ENCODE results near the gene FAM53A.

FAM53A gene

DNA sequence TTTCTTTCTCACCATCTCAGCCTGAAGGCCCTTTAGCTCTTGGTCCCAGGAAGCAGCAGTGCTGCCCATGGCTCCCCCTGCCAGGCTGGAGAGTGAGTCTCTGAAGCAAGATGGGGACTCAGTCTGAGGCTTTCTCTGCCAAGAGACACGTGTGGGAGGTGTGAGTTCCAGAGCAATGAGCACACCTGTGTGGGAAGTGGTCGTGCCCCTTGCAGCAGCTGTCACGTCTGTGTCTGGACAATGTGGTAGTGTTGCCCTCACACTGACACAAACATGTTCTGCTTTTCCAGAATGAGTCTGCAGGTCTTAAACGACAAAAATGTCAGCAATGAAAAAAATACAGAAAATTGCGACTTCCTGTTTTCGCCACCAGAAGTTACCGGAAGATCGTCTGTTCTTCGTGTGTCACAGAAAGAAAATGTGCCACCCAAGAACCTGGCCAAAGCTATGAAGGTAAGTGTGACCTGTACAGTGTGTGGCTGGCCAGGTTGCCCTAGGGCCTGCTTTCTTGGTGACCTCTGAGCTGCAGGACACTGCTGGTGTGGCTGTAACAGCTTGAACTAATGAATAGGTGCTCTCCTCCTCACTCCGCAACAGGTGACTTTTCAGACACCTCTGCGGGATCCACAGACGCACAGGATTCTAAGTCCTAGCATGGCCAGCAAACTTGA, 39.2 kb upstream of the FAM53A start:
- peak overlapping the region; percentile 58 for H3K4me3 ChIP-seq (ENCODE audit: severe bottlenecking)

DNA sequence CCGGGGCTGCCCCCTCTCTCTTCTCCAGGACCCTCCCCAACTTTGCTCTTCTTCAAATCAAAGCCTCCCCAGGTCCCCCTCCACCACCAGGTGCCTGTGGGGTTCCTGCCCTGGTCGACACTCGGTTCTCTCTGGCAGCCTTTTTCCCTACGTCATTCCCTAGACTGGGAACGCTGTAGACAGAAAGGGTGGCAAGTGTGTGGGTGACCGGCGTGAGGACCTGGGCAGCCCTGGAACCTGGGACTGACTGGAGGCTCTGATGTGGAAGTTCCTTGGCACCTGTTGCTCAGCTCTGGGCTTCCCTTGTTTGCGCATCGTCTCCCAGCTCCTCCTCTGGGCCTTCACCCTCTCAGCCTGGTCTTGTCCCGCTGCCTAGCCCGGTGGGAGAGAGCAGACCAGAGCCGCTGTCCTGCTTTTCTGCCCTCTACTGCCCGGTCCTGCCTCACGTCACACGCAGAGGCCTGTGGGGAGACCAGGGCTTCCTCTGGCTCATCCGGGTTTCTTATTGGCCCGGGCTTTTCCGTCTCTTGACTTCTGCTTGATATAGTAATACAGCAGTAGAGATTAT, 38.5 kb upstream of the FAM53A start:
- DNase-seq (ENCODE audit: low spot score) (peak; percentile 47), ATAC-seq (ENCODE audit: low read depth) (no peak)
- Histone ChIP-seq H3K4me3 (ENCODE audit: severe bottlenecking) (peak overlapping the region; percentile 58), H3K4me1 (ENCODE audit: insufficient read depth, poor library complexity, severe bottlenecking) (peaks cover 17% of the 10 kb centered on the region), H3K27me3 (ENCODE audit: insufficient read depth, poor library complexity, severe bottlenecking) (no peaks in the 10 kb centered on the region), H3K9me3 (ENCODE audit: severe bottlenecking) (no peaks in the 10 kb centered on the region), H3K36me3 (ENCODE audit: low read depth) (peaks cover 58% of the 10 kb centered on the region), H3K27ac (ENCODE audit: poor library complexity, severe bottlenecking) (peak overlapping the region; percentile 63)
- TF ChIP-seq, protein P1, sequence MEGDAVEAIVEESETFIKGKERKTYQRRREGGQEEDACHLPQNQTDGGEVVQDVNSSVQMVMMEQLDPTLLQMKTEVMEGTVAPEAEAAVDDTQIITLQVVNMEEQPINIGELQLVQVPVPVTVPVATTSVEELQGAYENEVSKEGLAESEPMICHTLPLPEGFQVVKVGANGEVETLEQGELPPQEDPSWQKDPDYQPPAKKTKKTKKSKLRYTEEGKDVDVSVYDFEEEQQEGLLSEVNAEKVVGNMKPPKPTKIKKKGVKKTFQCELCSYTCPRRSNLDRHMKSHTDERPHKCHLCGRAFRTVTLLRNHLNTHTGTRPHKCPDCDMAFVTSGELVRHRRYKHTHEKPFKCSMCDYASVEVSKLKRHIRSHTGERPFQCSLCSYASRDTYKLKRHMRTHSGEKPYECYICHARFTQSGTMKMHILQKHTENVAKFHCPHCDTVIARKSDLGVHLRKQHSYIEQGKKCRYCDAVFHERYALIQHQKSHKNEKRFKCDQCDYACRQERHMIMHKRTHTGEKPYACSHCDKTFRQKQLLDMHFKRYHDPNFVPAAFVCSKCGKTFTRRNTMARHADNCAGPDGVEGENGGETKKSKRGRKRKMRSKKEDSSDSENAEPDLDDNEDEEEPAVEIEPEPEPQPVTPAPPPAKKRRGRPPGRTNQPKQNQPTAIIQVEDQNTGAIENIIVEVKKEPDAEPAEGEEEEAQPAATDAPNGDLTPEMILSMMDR (IDR thresholded peaks at IDR 0.05; ENCODE audit: poor library complexity, severe bottlenecking), result no peak

More for the DNA sequence above, 39.2 kb upstream of the FAM53A start:
- Histone ChIP-seq H3K36me3 (ENCODE audit: low read depth) (peaks cover 59% of the 10 kb centered on the region), H3K27ac (ENCODE audit: poor library complexity, severe bottlenecking) (peak overlapping the region; percentile 63), H3K4me1 (ENCODE audit: insufficient read depth, poor library complexity, severe bottlenecking) (peaks cover 24% of the 10 kb centered on the region), H3K9me3 (ENCODE audit: severe bottlenecking) (no peaks in the 10 kb centered on the region), H3K27me3 (ENCODE audit: insufficient read depth, poor library complexity, severe bottlenecking) (no peaks in the 10 kb centered on the region)
- TF ChIP-seq, protein P1 (IDR thresholded peaks at IDR 0.05; ENCODE audit: poor library complexity, severe bottlenecking), result no peak
- ATAC-seq (ENCODE audit: low read depth) (no peak), DNase-seq (ENCODE audit: low spot score) (peak; percentile 25)

- peaks cover 11% of the 10 kb centered on the region for H3K4me1 ChIP-seq (ENCODE audit: insufficient read depth, poor library complexity, severe bottlenecking)
- H3K4me3 ChIP-seq (ENCODE audit: severe bottlenecking), result peak overlapping the region; percentile 58
- peaks cover 57% of the 10 kb centered on the region for H3K36me3 ChIP-seq (ENCODE audit: low read depth)
- peak overlapping the region; percentile 63 for H3K27ac ChIP-seq (ENCODE audit: poor library complexity, severe bottlenecking)
- no peaks in the 10 kb centered on the region for H3K27me3 ChIP-seq (ENCODE audit: insufficient read depth, poor library complexity, severe bottlenecking)
- no peaks in the 10 kb centered on the region for H3K9me3 ChIP-seq (ENCODE audit: severe bottlenecking)
- ATAC-seq (ENCODE audit: low read depth), result peak; percentile 0; the same call in 1 of the 3 replicates
- peak; percentile 52 for DNase-seq (ENCODE audit: low spot score)
- TF ChIP-seq, protein P1 (IDR thresholded peaks at IDR 0.05; ENCODE audit: poor library complexity, severe bottlenecking), result no peak
Observed at GRCh38 chr4:1721666-1722550, 37.8 kb upstream of the FAM53A start.

DNA sequence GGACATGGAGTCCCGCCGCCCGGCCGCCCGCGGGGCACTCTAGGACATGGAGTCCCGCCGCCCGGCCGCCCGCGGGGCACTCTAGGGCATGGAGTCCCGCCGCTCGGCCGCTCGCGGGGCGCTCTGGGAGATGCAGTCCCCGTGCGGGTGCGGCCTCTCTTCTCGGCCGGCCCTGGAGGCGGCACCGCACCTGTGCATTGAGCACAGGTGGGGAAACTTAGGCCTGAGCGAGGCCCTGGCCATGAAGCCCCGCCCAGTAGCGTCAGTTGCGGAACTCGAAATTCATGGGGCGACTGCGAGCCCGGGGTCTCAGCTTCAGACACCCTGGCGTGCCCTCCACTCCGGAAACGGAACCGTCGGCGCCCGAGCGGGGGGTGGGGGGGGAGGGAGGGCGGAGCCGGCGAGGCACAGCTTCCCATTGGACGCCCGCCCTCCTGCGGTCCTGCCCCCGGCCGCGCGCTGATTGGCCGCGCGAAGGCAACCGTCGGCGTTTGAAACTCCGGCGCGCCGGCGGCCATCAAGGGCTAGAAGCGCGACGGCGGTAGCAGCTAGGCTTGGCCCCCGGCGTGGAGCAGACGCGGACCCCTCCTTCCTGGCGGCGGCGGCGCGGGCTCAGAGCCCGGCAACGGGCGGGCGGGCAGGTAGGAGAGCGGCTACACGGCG, 37.0 kb upstream of the FAM53A start, which contains the start of the genes TACC3 and TMEM129:
Gene TACC3, plus strand, starts transcription at position 519 of the 663 bp plus-strand sequence. CDS start 1,901 bp downstream, outside the sequence.
Gene TMEM129, minus strand, starts transcription at position 321 of the 663 bp plus-strand sequence. CDS start 486 bp downstream, outside the sequence.
- TF ChIP-seq, protein P1 (IDR thresholded peaks at IDR 0.05; ENCODE audit: poor library complexity, severe bottlenecking), result no peak
- H3K4me3 ChIP-seq (ENCODE audit: severe bottlenecking), result peak within 1 kb of the TSS; percentile 58
- peaks cover 49% of the 10 kb centered on the region for H3K36me3 ChIP-seq (ENCODE audit: low read depth)
- H3K27ac ChIP-seq (ENCODE audit: poor library complexity, severe bottlenecking), result peak within 1 kb of the TSS; percentile 63
- H3K9me3 ChIP-seq (ENCODE audit: severe bottlenecking), result no peaks in the 10 kb centered on the region
- peaks cover 5% of the 10 kb centered on the region for H3K4me1 ChIP-seq (ENCODE audit: insufficient read depth, poor library complexity, severe bottlenecking)
- H3K27me3 ChIP-seq (ENCODE audit: insufficient read depth, poor library complexity, severe bottlenecking), result no peaks in the 10 kb centered on the region
- DNase-seq (ENCODE audit: low spot score) (peak; percentile 98), ATAC-seq (ENCODE audit: low read depth) (peak; percentile 92)

Data from RWPE2 (cell line).